HUDEP-2 (cell line): ENCODE measurements around the gene WTIP.

ENCODE experiments used
- DNase-seq, 76 experiments: peaks; one replicate each; lab custom pipeline; 2025; ENCODE audit not compliant: unreplicated experiment in 76 of 76; lab: John Stamatoyannopoulos, UW

The WTIP gene

DNA sequence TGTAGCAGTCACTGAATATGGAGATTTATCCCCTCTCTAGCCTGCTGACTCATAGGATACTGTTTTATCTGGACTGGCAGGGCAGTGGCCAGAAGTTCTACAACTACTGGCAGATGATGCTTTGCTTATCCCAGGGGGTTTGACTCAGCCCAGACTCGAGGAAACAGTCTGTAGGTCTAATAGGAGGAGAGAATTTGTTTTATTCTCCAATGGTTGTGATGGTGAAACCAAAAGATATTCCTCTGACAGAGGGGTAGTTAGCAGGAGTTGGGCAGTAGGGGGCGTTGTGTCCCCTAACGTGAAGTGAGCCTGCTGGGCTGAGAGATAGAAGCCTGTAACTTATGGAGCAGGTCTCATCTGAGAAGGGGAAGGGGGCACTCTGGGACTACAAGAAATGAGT, 74.9 kb downstream of the WTIP start:
- DNase-seq, result peak in 36 of 76 experiments; percentile 4 to 55 (median 24)

GRCh38 chr19:34559045-34559444, 77.5 kb downstream of the WTIP start:
- no peak for DNase-seq

DNA sequence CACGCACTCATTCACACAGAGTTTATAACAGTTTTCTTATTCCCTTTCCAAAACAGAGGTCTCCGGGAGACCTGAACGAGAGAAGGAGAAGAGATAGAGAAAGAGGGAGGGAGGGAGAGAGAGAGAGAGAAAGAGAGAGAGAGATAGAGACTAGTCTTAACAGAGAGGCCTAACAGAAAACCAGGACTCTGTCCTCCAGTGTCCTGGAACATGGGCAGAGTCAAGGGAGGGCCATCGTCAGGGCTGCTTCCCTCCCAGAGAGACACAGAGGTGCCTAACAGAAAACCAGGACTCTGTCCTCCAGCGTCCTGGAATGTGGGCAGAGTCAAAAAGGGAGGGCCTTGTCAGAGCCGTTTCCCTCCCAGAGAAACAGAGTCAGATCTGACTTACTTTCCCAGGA, 78.7 kb downstream of the WTIP start:
- no peak for DNase-seq
